Gastrocnemius medialis (tissue), 4 donors: Measurements from ENCODE around the gene EPS8L1.

Experiments used
- CTCF ChIP-seq, 5 experiments: fragments of 450-650 bp in 3 of 5; fragments of 200-600 bp in 2 of 5; sonication (generic) in 2 of 5; IDR thresholded peaks in 4 of 5; conservative IDR thresholded peaks in 1 of 5; 1 replicate in 4 of 5; 2 replicates in 1 of 5; pipeline ENCODE4 v1.5.1; 2016 to 2019; ENCODE audit warnings: antibody characterized with exemption in 5 of 5, mild to moderate bottlenecking in 3 of 5, moderate library complexity in 3 of 5
- POLR2A ChIP-seq, 2 donors: fragments of 450-650 bp; IDR thresholded peaks; one replicate each; pipeline ENCODE4 v1.6.1; 2017; ENCODE audit warnings: antibody characterized with exemption in 2 of 2, mild to moderate bottlenecking in 2 of 2, moderate library complexity in 2 of 2

DNA sequence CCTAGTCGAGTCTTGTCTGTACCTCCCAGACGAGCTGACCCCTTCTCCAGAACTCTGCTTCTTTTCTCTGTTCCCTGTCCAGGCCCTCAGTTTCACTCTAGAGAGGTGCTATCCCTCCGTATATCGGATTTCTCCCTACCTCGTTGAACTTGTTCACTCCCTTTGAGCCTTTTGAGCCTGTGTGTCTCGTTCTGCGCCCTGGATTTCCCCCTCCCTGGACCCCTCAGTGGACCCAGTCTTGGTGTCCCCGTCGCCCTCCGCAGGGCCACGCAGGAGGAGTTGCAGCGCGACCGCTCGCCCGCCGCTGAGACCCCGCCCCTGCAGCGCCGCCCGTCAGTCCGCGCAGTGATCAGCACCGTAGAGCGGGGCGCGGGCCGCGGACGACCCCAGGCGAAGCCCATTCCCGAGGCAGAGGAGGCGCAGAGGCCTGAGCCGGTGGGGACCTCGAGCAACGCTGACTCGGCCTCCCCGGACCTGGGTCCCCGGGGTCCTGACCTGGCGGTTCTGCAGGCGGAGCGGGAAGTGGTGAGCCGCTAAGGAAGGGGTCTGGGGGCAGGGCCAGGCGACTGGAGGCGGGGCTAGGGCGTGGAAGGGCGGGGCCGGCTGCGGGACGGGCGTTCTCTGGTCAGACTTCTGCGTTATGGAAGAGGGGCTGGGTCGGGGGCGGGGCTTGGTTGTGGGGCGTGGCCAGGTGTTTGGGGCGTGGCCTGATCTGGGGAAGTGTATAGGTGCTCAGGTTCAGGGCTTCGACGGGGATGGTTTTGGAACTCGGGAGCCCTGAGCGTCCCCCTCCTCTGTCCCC lies 5.5 kb downstream of the EPS8L1 start:
- no peak for TF ChIP-seq CTCF (IDR thresholded peaks at IDR 0.05 in 4 of 5, conservative IDR thresholded peaks at IDR 0.05 in 1 of 5)
- no peak for TF ChIP-seq POLR2A (IDR thresholded peaks at IDR 0.05)
